ENCODE results near the gene KRT7.

Gene KRT7

DNA sequence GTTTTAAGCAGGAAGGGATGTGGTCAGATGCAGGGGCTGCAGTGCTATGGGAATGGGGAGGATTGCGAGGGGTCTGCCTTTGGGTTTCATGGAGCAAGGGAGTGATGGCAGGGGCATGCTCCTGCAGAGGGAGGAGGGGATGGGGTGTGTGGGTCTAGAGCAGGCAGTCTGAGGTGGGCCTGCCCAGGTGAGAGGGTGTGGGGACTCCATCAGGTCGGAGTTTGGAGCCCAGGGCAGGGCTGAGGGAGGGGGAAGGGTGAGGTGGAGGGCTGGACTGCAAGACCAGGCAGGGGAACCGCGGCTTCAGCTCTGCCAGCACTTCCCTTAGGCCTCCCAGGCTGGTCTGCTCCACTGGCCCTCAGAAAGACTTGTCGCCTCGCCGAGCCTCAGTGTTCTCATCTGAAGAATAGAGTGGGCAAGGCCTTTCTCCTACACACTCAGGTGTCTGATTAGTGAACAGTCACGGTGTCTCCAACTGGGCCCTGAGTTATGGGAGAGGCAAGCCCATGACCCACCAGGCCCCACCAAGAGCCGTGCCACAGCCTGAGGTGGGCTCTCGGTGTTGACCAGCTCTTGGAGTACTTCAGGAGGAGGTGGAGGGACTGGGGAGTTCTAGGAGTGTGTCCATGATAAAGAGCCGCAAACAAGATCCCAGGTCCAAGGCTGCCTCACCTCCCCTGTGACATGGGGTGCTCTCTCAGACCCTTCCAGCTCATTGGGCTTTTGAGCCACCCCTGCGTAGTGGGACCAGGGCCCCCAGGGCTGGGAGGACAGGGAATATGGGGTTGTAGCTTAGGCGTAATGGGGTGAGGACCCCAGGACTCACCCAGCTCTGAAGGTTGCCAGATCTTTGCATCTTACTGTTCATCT, 21.1 kb upstream of the KRT7 start:
- DNase-seq (ENCODE audit: low read depth) = no peak

DNA sequence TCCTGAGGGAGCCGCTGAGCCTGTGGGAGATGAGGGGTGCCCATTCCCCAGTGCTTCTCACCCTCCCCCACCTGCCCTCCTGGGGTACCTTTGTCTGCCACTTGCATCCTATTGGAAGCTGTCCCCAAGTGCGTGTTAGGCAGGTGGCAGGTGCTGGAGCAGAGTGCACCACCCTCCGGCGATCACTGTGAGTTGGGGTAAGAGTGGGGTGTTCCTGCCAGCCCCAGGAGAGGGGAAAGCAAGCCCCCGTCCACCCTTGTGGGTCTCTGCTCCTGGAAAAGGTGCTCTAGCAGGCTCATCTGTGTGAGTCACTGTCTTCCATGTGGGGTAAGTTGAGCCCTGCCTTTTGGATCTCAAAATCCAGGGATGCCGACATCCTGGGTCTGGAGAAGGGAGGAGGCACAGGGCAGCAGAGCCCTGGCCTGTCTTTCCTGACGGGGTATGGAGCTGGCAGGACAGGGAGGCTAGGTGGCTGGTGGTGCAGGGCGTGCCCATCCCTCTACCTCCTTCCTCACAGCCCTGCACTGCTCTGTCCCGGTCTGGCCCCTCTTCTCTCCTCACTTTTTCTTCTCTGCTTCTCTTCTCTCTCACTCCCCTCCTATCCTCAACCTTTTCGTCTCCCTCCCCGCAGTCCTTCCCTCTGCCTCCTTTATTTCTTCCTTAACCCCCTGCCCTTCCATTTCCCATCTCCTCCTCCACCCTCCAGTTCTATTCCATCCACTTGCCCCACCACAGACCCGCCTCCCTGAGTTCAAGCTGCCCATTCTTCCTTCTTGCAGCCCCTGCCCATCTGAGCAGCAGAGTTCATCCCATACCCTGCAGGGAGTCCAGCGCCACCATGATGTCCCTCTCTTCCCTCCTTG, 20.1 kb upstream of the KRT7 start:
- no peak for DNase-seq (ENCODE audit: low read depth)

DNA sequence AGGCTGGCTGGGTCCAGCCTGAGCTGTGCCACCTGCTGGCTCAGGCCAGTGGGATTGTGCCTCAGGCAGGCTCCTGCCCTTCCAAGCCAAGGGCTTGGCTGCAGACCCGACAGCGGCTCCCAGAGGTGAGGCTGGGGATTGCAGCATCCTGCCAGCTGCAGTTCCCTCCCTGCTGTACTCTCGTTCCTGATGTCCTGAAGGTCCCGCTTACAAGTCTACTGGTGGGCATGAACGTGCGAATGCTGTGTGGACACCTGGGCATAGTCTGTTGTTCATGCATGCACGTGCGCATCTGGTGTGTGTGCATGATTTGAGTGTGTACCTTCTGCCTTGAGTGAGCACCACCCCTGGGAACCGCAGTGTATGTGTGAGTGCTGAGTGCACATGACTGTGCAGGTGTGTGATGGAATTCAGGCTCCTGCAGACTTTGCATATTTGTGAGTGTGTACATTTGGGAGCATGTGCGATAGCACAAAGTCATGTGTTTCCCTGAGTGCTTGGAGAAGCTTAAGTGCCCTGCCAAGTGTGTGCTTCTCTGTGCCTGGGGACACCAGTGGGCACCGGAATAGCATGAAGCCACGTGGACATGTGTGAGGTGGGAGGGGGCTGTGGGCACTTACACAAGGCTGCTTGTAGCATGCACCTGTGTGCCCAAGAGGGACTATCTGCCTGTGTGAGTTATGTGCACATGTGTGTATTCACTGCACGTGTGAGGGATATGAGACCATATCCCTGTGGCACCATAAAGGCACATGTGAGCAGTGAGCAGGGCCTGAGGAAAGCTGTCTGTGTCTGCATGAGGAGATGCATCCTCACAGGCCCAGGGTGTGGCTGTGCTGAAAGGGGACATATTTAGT, 19.3 kb upstream of the KRT7 start:
- peak; percentile 70 for DNase-seq (ENCODE audit: low read depth)

DNA sequence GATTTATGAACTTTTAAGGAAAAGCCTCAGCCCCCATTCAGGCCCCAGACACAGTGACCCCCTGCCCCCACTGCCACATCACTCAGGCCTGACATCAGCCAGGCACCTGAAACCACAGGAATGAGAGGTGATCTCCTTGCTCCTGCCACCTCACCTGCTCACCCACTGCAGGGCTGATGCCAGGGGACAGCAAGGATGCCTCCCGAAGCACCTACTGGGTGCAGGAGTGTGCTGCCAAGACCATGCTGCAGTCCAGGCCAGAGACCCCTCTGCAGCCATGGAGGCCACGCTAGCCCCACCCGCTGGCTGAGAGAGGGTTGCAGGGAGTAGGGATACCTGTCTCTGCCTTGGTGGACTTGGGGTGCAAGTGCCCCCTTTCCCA, 18.6 kb upstream of the KRT7 start:
- DNase-seq (ENCODE audit: low read depth) = no peak

DNA sequence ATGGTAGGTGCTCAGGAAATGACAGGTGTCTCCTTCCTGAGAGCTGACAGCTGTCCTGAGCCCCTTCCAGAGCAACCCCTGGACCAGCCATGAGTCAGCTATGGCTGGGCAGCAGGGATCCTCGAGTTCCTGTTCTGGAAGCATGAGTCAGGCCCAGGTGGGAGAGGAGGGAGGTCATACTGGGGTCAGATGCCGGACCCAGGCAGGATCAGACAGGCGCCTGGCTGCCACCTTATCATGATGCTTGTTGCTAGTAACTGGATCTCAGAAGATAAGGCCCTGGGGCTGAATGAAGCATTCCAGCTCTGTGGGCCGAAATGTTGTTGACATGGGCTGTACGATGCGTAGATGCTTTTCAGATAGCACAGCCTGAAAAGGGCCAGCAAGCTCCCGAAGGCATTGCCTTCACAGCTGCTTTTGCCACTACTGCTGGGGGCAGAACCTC, 17.4 kb upstream of the KRT7 start:
- DNase-seq (ENCODE audit: low read depth) = peak; percentile 81

DNA sequence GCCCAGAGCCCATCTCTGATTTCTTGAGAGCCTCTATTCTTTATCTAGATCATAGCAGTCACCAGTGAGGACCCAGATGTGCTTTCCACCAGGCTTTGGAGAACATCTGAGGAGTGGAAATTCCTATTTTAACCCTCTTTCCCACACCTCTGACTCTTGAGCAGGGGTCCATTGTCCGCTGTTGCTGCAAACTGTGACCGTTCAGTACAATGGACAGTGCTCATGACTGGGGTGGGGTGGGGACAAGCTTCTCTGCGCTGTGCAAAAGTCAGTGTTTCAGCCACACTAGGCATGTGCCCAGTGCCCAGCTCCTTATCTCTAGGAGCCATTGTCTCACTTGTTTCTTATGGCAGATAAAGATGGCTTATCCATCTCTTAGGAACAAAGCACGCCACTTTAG, 16.9 kb upstream of the KRT7 start:
- DNase-seq (ENCODE audit: low read depth) = no peak

DNA sequence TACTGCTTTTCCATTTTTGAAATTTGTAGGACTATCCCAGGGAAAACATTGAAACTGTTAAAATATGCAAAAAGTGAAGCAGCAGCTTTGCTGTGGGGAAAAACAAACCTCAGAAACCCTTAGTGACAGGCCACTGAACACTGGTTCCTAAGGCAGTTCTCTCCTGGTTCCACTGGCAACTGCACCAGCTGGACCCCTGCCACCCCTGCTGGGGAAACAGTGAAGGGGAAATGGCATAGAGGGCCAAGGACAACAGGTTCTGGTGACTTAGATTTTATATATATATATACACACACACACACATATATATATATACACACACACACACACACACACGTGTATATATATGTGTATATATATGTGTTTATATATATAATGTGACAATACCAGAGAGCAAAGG, 16.2 kb upstream of the KRT7 start:
- no peak for DNase-seq (ENCODE audit: low read depth)

DNA sequence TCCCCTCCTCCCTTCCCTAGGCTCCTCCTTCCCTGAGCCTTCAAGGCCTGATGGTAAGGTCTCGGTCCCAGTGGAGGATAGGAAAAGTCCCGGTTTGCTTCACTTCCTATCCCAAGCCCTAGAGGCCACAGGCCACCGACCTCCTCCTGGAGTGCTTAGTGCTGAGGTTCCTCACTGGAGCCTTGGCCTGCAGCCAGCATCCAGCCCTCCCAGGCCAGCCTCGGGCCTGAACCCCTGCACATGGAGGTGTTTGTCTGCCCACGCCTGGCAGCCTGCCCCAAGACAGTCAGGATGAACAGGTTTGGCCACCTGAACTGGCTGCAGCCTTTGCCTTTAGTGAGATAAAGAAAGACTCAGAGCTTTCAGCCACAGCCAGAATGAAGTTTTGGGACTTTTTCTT, 15.8 kb upstream of the KRT7 start:
- no peak for DNase-seq (ENCODE audit: low read depth)

DNA sequence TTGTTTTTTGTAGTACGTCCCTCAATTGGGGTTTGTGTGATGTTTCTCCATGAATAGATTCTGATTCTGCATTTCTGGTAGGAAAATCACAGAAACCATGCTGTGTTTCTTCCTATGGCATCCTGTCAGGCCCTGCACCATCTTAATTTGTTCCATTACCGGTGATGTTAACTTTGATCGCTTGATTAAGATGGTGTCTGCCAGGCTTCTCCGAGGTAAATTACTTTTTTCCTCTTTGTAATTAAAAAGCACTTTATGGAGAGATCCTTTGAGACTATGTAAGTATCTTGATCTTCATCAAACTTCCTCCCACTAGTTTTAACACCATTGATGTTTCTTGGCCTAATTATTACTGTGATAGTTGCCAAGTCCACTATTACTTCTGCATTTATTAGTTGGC, 15.0 kb upstream of the KRT7 start:
- no peak for DNase-seq (ENCODE audit: low read depth)

DNA sequence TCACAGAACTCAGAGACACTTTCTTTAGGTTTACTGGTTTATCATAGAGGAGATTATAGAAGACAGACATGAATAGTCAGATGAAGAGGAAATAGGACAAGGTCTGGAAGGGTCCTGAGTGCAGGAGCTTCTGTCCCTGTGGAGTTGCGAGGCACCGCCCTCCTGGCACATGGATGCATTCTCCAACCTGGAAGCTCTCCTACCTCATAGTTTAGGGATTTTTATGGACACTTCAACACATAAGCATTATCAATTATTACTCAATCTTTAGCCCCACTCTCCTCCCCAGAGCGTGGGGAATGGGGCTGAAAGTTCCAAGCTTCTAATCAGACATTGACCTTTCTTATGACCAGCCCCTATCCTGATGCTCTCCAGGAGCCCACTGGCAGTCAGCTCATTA, 12.6 kb upstream of the KRT7 start:
- DNase-seq (ENCODE audit: low read depth) = no peak

DNA sequence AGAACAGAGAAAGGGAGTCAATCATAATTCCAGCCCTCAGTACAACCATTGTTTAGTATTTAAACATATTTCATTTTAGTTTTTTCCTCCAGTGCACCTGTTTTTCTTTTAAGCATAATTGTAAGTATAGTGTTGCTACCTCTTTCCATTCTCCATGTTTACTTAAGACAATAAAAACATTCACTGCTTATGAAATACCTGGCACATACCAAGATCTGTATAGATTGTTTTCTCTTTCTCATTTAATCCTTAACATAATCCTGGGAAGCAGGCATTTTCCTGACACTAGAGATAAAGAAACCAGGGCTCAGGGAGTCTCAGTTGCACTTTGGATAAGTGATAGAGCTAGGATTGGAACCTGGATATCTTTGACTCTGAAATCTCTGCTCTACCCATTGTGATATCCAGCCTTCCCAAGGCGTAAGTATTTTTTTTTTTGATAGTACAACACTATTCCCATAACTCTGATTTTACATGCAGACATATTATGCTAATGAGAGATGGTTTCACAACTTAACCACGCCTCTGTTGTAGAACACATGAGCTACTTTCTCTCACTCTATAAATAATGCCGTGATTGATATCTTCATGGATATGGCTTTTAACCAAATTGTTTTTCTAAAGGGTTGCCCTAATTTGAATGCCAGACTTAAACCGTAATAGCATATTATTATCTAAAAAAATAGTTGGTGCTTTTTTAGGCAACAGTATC, 11.8 kb upstream of the KRT7 start:
- no peak for DNase-seq (ENCODE audit: low read depth)

DNA sequence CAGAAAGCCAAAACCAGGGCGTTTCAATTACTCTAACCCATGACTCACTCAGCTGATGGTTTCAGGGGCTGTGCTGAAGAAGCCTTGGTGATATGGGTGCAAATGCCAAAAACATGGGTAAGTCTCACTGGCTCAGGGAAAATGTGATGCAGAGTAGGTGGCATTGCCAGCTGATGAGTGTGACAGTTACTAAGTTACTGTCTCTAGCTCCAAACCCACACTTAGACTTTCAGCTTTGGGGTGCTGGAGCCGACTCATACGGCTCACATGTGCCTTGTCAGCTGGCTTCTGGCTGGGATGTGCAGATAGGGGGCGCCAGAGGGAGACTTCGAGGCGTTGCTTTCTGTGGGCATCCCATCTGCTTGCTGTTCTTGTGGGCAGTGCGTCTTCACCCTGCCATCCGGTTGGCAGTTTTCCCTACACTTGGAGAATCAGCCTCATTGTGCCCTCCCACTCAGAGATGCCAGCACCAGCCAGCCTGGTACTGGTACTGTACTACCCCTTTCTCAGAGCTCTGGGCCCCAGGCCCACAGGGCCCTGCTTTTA, 11.1 kb upstream of the KRT7 start:
- peak; percentile 43 for DNase-seq (ENCODE audit: low read depth)

DNA sequence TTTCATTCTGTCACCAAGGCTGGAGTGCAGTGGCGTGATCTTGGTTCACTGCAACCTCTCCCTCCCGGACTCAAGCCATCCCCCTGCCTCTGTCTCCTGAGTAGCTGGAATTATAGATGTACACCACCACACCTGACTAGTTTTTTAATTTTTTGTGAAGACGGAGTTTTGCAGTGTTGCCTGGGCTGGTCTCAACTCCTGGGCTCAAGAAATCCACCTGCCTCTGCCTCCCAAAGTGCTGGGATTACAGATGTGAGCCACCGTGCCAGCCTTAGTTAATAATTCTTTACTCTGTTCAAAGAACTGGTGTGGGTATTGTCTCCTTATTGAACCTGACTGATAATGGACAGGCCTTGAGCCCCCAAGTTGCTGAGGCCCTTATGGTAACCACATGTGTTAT, 10.4 kb upstream of the KRT7 start:
- no peak for DNase-seq (ENCODE audit: low read depth)

DNA sequence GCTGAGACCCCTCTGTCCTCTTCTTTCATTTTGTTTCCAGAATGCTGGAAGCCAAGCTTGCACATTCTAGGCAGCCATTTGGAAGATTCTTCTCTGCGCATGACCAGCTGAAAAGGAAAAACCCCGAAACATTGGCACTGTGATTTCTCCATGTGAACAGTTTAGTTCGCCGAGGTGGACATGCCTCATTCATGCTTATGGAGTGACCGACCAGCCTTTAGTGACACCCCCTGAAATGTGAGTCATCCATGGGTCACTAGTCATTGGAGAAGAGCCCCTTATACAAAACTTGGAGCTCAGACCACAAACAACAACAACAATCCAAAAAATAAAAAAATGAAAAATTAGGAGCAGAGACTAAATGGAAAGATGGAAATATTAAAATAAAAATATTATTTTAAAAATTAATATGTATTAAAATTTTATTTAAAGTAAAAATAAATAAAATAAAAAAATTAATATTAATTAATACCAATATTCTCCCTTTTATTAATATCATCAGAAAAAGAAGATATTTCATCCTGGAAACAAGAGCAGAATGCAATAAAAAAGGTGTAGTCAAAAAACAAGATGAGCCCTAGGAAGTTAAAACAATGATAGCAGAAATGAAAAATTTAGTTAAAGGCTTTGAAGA, 9.5 kb upstream of the KRT7 start:
- no peak for DNase-seq (ENCODE audit: low read depth)

DNA sequence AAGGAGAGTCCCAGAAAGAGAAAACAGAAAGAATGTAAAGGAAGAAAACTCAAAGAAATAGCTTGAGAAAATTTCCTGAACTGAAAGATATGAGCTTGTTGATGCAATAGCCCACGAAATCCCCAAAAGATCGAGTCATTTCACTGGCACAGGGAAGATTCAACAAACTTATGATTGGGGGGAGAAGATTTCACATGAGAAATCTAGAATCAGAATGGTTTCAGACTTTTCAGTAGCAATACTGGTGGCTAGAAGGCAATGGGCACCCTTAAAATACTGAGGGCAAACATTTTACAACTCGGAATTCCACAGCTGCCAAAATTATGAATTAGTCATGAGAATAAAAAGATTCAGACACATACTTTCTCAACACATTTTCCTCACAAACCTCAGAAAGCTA, 8.9 kb upstream of the KRT7 start:
- peak; percentile 77 for DNase-seq (ENCODE audit: low read depth)

DNA sequence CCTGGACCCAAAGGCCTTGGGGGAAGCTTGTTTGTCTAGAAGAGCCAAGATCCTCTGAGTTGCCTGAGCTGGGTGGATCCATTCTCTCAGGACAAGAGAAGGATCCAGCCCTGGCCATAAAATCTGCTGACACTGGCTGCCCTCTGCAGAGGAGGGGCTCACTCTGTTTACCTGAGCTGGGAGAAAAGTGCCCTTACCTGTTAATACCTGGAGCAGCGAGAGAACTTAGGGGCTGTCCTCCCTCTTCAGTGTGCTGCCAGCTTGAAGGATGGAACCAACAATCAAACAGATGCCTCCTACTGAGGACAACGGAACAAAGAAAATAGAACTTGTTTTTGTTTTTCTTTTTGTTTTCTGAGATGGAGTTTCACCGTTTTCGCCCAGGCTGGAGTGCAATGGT, 7.3 kb upstream of the KRT7 start:
- DNase-seq (ENCODE audit: low read depth) = no peak

DNA sequence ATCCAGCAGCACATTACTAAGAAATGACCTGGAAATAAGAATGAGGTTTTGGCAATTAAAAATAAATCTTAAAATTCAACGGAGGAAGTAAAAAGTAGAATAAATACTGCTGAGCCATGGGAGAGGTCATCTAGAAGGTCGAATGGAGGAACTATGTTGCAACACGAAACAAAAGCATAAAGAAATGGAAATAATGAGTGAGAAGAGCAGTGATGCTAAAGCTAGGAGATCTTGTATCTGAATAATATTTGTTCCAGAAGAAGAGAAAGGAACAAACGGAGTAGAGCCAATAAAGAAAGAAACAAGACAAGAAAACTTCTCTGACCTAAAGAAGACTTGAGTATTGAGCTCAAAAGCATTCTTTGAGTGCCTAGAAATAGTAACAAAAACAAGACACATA, 6.6 kb upstream of the KRT7 start:
- peak; percentile 63 for DNase-seq (ENCODE audit: low read depth)

DNA sequence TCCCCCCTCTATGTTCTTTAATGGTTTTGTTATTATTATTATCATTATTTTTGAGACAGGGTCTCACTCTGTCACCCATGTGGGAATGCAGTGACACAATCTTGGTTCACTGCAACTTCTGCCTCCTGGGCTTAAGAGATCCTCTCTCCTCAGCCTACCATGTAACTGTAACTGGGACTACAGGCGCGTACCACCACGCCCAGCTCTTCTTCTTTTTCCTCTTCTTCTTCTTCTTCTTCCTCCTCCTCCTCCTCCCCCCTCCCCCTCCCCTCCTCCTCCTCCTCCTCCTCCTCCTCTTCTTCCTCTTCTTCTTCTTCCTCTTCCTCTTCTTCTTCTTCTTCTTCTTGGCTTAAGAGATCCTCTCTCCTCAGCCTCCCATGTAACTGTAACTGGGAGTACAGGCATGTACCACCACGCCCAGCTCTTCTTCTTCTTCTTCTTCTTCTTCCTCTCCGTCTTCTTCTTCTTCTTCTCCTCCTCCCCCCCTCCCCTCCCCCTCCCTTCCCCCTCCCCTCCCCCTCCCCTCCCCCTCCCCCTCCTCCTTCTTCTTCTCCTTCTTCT, 5.4 kb upstream of the KRT7 start:
- DNase-seq (ENCODE audit: low read depth) = no peak

DNA sequence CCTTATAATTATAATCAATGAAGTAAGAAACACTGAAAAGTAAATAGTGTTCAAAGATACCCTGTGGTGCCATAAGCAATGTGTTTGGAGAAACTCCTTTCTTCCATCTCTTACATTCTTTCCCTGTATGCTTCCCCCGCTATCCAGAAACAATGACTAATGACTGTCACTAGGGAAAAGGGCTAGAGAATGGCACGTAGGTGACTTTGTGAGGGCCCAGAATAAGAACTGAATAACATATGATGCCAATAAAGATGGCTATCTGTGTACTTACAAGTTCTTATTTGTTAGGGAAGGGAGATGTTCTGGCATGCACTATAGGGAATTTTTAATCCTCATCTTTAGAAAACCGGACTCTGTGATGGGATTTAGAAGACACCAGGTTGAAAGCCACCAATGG, 4.7 kb upstream of the KRT7 start:
- DNase-seq (ENCODE audit: low read depth) = no peak

DNA sequence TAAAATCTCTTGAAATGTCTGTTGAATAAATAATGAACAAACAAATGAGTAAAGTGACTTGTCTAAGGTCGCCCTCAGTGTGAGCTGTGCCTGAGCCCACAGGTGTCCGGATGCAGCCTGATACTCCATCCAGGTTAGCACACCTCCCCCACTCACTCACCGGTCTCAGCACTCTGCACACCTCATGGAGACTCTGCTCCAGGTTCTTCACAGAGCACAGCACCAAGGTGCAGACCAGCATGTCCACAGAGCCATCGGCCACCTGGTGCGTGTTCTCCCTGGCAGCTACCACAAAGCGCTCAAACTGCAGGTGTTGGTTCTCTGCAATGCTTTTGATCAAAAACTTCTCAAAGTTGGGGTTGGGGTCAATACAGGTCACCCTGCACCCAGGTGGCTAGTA, 4.1 kb upstream of the KRT7 start:
- DNase-seq (ENCODE audit: low read depth) = no peak
